Ishikawa (cell line): ENCODE data around the gene ETFDH.

Experiments used
- CEBPB ChIP-seq: IDR thresholded peaks from 2 replicates; pipeline ENCODE4 v1.6.1; 2012
- TEAD4 ChIP-seq: IDR thresholded peaks from 2 replicates; pipeline ENCODE4 v1.6.1; 2012
- YY1 ChIP-seq: IDR thresholded peaks from 2 replicates; pipeline ENCODE4 v1.6.1; 2012; ENCODE audit warnings: low read depth
- TF ChIP-seq, protein P1 (sequence below): IDR thresholded peaks from 2 replicates; pipeline ENCODE4 v1.6.1; 2012

DNA sequence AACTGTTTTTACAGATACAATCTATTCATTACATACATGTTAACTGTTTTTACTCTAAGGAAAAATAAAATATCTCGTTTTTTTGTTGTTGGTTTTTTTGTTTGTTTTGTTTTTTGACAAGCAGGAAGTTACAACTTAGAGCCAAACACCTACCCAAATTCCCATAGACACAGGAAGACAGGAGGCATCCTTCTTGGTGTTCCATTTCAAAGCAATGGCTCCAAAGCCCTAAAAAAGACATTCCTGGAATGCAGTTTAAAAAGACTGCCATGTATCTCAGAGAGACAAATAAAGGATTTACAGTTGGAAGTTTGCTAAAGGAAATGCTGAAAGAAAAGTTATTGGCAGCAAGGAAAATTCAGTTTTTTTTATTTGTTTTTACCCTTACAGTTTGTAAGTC is 16.7 kb downstream of the ETFDH start:
- TF ChIP-seq, protein P1, sequence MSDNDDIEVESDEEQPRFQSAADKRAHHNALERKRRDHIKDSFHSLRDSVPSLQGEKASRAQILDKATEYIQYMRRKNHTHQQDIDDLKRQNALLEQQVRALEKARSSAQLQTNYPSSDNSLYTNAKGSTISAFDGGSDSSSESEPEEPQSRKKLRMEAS, result no peak
- no peak for TF ChIP-seq YY1
- no peak for TF ChIP-seq CEBPB
- no peak for TF ChIP-seq TEAD4
